Measurements from ENCODE around the gene POLA2. TPM values are rescaled to one million over a fixed set of nuclear protein-coding genes. Genes with fewer than 3 reads are reported as not detected.

Gene POLA2
- total RNA-seq, 1 donor from 2014 or later = 6.2 TPM

DNA sequence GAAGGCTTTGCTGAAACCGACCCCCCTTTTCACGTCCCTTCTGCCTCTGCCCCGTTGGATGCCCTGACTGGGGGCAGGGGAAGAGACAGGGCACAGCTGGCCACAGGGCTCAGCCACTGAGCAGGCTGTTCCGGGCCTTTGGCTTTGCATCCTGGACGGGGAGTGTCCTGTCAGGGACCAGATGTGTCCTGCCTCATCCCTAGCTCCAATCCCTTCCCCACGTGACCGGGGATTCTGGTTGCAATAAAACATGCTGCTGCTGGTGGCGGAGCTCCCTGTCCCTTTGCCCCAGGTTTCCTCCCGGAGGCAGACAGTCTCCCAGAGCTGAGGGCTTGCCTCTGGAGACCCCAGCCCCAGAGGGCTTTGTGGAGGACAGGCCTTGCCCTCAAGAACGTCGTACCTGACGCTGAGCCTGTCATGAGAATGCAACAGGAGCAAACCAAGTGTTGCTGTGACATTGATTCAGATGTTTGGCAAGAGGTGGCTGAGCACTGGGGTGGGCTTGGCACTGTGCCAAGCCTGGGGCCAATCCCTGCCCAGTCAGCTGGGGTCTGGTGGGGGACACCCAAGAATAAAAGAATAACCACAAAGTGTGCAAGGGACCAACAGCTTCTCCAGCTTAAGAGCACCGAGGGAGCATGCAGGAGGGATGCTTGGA is 60.2 kb downstream of the POLA2 start:
- Mint-ChIP-seq H3K36me3 (ENCODE audit: low read depth) (peaks cover 15% of the 10 kb centered on the region), H3K4me1 (ENCODE audit: low read depth) (peaks cover 7% of the 10 kb centered on the region), H3K9me3 (ENCODE audit: low read depth) (no peaks in the 10 kb centered on the region), H3K4me3 (ENCODE audit: unreplicated experiment) (no peak overlapping the region), H3K27me3 (ENCODE audit: low read depth) (no peaks in the 10 kb centered on the region), H3K27ac (ENCODE audit: unreplicated experiment) (no peak overlapping the region)
- TF ChIP-seq, protein P1, sequence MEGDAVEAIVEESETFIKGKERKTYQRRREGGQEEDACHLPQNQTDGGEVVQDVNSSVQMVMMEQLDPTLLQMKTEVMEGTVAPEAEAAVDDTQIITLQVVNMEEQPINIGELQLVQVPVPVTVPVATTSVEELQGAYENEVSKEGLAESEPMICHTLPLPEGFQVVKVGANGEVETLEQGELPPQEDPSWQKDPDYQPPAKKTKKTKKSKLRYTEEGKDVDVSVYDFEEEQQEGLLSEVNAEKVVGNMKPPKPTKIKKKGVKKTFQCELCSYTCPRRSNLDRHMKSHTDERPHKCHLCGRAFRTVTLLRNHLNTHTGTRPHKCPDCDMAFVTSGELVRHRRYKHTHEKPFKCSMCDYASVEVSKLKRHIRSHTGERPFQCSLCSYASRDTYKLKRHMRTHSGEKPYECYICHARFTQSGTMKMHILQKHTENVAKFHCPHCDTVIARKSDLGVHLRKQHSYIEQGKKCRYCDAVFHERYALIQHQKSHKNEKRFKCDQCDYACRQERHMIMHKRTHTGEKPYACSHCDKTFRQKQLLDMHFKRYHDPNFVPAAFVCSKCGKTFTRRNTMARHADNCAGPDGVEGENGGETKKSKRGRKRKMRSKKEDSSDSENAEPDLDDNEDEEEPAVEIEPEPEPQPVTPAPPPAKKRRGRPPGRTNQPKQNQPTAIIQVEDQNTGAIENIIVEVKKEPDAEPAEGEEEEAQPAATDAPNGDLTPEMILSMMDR (IDR thresholded peaks at IDR 0.05) = no peak
- no peak for DNase-seq (ENCODE audit: low spot score)

DNA sequence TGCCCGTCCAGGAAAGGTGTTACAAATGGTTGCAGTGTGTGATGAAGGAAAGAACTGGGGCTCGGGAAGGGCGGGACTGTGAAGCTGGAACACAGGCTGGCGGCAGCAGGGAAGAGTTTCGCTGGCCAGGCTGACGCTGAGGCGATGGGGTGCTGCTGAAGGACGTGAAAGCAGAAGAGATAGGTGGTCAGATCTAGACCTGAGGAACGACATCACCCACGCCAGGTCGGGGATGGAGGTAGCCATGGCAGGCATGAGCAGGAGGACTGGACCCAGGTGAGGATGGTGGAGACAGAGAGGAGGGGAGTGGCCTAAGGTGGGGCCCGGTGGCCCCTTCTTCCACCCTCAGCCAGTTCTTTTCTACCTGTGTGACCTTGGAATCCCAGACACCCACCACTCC is 62.1 kb downstream of the POLA2 start:
- TF ChIP-seq, protein P1 (IDR thresholded peaks at IDR 0.05) = no peak
- Mint-ChIP-seq H3K4me3 (ENCODE audit: unreplicated experiment) (no peak overlapping the region), H3K4me1 (ENCODE audit: low read depth) (no peaks in the 10 kb centered on the region), H3K36me3 (ENCODE audit: low read depth) (peaks cover 15% of the 10 kb centered on the region), H3K27me3 (ENCODE audit: low read depth) (no peaks in the 10 kb centered on the region), H3K9me3 (ENCODE audit: low read depth) (no peaks in the 10 kb centered on the region), H3K27ac (ENCODE audit: unreplicated experiment) (no peak overlapping the region)
- no peak for DNase-seq (ENCODE audit: low spot score)

DNA sequence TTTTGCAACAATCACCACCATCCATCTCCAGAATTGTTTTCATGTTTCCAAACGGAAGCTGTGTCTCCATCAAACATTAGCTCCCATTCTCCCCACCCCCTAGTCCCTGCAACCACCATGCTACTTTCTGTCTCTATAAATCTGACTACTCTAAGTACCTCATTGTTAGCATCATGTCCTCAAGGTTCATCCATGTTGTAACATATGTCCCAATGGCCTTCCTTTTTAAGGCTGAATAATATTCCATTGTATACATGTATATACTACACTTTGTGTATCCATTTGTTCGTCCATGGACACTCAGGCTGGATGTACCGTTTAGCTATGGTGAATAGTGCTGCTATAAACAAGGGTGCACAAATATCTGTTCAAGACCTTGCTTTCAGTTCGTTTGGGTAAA is 63.7 kb downstream of the POLA2 start:
- Mint-ChIP-seq H3K9me3 (ENCODE audit: low read depth) (no peaks in the 10 kb centered on the region), H3K4me1 (ENCODE audit: low read depth) (peaks cover 9% of the 10 kb centered on the region)
- DNase-seq (ENCODE audit: low spot score) = no peak

DNA sequence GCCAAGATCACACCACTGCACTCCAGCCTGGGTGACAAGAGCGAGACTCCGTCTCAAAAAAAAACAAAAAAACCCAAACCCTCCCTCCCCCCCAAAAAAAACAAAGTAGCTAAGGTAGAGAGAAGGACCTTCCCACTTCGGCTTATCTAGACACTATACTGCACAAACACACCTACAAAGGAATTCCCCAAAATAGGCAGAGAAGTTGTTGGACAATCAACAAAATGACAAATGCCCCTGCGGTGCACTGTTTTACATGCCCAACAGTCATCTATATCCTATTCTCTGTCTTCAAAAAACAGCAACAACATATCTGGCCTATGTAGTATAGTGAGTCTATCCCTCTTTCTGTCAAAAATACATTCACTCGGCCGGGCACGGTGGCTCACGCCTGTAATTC is 65.3 kb downstream of the POLA2 start:
- Mint-ChIP-seq H3K36me3 (ENCODE audit: low read depth) (peaks cover 6% of the 10 kb centered on the region), H3K4me3 (ENCODE audit: unreplicated experiment) (no peak overlapping the region), H3K27me3 (ENCODE audit: low read depth) (no peaks in the 10 kb centered on the region), H3K4me1 (ENCODE audit: low read depth) (peaks cover 9% of the 10 kb centered on the region), H3K27ac (ENCODE audit: unreplicated experiment) (no peak overlapping the region), H3K9me3 (ENCODE audit: low read depth) (no peaks in the 10 kb centered on the region)
- no peak for DNase-seq (ENCODE audit: low spot score)
- TF ChIP-seq, protein P1 (IDR thresholded peaks at IDR 0.05) = no peak

More for the DNA sequence above, 63.7 kb downstream of the POLA2 start:
- TF ChIP-seq, protein P1 (IDR thresholded peaks at IDR 0.05) = no peak
- Mint-ChIP-seq H3K27ac (ENCODE audit: unreplicated experiment) (no peak overlapping the region), H3K36me3 (ENCODE audit: low read depth) (peaks cover 14% of the 10 kb centered on the region), H3K27me3 (ENCODE audit: low read depth) (no peaks in the 10 kb centered on the region), H3K4me3 (ENCODE audit: unreplicated experiment) (no peak overlapping the region)

DNA sequence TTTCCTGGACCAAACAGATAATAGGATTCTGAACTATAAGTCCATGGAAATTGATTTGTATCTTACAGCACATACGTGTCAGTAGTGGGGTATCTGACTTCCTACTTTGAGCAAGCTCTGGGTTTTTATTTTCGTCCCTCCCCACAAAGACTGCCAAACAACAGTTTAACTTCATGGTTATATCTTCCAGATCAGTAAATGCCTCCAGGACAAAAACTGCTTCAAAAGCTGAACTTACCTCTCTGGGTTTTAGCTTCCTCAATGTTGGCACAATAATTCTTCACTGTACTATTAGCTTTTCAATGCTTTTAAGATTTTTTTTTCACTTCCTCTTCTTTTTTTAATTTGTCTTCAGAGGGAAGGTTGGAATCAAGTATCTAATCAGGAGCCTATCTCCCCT is 67.7 kb downstream of the POLA2 start:
- no peaks in the 10 kb centered on the region for H3K27me3 Mint-ChIP-seq (ENCODE audit: low read depth)
- no peaks in the 10 kb centered on the region for H3K36me3 Mint-ChIP-seq (ENCODE audit: low read depth)
- H3K27ac Mint-ChIP-seq (ENCODE audit: unreplicated experiment) = peak overlapping the region; percentile 42
- no peak for DNase-seq (ENCODE audit: low spot score)
- no peaks in the 10 kb centered on the region for H3K9me3 Mint-ChIP-seq (ENCODE audit: low read depth)
- H3K4me3 Mint-ChIP-seq (ENCODE audit: unreplicated experiment) = peak overlapping the region; percentile 26
- TF ChIP-seq, protein P1 (IDR thresholded peaks at IDR 0.05) = no peak
- H3K4me1 Mint-ChIP-seq (ENCODE audit: low read depth) = peaks cover 14% of the 10 kb centered on the region
